ENCODE data around the gene CASP4.
"Not testable (repeated sequence)": the region's sequence is repeated elsewhere in the genome, so short reads cannot be mapped to it uniquely, and the experiment has no call there.

The CASP4 gene

DNA sequence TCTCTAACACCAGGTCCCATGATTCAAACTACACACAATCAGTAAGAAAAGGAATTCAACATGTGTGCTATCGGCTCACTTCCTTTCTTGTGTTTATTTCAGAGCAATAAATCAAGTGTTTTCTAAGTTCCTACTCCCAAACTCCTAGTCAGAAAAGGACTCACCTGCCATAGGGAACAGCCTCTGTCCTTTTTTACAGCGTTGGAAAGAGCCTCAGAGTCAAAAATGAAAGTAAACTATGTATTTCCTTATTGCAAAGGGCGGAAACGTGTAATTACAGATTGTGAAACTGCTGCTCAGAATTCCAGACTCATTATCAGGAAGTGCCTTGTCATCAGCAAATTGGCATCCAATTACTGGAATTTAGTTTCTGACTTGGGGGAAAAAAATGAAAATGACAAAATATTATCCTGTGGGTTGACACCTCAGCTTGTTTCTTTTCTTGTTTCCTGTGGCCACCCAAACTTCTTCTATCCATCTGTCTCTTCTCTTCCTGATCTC lies at the start of gene CASP4:
TSS of gene CASP4 (minus strand) at position 220 of the 501 bp plus-strand sequence. CDS start at position 171, 49 bp downstream.
- DNase-seq, result no peak

DNA sequence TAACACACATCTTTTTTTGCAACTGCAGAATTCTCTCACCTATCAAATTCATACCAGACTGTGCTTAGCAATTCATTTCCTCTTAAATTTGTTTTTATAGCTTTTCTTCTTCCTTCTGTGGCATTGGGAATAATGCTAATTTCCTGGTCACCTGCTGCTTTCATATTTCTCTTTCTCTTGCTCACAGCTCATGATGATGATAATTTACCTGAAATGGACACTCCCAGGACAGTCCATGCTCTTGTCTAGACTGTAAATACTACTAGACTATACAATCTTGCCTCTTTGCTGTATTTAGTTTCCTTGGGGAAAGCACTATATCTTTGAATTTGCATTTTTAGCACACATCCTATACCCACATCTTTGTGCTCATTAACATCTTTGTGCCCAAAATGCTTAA lies 39.1 kb upstream of the CASP4 start:
- no peak for DNase-seq

DNA sequence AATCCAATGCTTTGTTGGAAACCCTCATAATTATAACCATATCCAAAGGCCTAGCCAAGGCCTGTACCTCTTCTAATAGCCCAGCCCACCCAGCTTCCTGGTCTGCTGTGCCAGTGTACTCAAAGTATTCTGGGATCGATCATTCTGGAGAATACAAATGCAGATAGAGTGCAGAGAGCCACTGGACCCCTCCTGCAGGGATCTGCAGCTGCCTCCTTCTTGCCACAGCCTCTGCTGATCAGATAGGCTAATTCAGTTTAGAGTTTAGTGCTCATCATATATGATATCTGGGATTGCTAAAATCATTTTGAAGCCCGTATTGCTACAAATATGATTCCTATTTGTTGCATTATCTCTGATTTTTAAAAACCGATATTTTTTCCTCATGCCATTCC lies 37.1 kb upstream of the CASP4 start:
- DNase-seq, result no peak

DNA sequence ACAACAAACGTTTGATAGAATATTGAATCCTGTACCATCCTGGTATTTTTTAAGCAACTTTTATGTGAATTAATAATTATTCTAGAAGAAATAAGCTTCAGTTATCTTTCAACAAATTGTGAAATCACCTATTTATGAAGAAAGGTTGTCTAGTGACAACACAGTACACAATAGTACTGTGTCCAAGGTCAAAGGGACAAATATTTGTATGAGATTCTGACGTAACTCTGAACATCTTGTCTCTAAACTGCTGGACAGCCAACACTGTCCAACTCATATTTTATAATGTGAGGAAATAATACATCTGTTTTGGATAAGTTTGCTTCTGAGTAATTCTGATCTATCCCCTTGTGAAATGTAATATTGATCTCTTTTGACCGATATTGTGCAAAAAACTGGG lies 35.6 kb upstream of the CASP4 start:
- DNase-seq, result no peak

DNA sequence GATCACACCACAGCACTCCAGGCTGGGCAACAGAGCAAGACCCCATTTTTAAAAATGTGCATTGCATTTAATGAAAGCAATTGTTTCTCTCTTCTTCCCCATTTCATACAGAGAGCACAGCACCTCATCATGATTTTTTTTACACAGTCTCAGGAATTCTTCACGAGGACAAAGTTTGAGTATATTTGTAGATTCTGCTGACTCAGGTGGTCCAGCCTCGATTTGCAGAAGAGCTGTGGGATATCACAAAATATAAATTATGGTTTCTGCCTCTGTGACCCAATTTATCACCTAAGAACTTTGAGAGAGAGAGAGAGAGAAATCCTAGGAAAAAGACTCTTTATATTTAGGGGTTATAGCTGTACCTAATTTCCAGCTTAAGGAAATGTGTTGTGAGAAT lies 34.8 kb upstream of the CASP4 start:
- DNase-seq, result no peak

DNA sequence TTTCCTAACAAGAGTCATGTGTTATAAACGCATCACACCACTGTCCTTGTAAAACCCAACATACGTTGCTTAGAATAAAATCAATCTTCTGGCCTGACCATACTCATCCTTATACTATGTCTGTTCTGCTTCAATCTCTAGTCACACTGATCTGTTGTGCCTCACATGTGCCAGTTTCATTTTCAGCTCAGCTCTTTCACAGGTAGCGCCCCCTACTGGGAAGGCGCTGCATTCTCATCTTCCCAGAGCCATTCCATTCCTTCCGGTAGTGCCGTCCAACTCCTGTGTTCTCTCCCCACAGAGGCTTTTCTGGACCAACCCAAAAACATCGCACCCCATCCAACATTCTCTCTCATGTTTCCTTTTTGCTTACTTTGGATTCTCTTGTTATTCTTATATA lies 32.4 kb upstream of the CASP4 start:
- DNase-seq, result peak; percentile 40

DNA sequence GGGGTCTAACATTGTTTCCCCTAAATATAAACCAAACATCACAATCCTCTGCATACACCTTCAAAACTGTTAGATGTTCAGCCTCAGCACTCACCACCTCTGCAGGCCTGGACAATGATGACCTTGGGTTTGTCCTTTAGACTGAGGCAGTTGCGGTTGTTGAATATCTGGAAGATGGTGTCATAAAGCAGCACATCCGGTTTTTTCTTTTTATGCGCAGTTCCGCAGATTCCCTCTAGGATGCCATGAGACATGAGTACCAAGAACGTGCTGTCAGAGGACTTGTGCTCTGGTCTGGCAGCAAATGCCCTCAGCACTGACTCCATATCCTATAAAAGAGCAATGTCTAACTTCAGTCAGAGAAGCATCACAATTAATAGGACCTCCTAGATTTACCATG lies 31.8 kb upstream of the CASP4 start:
- DNase-seq, result no peak

DNA sequence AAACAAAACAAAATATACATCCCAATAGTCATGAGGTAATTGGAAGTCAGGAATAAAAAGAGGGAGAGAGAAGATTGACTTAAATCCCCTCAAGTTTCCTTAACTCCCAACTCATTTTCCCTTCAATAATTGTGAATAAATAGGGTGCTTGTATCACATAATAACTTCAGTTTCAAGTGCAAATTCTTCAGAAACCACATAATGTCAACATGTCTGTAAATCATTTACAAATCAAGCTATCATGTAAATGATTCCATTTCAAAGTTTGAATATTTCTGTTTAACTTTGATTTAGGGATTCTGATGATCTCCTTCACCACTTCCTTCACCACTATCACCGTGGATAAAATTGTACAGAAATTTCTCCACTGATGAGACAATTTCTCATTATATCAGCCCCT lies 31.3 kb upstream of the CASP4 start:
- no peak for DNase-seq

DNA sequence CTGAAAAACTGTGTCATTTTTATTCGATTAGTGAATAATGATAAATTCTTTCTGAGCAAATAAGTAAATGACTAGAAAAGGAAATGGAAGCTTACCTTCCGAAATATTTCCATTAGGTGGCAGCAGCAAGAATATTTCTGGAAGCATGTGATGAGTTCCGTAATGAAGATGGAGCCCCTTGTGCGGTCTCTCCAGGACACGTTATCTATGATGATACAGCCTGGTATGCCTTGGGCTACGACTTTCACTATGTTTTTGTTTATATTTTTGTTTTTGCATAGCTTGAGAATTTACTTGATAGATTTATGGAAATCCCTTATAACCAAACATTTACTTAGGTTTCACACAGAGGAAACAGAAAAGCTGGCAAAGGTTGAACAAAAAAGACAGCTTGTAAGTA lies 28.9 kb upstream of the CASP4 start:
- DNase-seq, result no peak

DNA sequence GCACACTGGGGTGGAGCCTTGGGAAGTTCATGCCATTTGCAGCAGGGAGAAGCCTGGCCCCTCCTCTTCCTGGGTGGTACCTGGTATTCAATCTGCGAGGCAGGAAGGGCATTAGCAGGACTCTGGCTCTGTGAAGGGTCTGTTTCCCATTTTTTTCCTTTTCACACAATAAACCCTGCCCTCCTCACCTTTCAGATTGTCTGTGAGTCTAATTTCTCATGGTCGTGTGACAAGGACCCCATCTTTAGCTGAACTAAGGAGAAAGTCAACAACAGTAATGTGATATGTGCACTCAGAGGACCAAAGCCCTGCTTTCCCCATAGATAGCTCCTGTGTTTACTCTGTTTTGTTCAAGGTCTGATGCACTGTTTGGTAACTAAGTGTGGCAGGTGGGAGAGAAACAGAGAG lies 26.6 kb upstream of the CASP4 start:
- DNase-seq, result no peak

DNA sequence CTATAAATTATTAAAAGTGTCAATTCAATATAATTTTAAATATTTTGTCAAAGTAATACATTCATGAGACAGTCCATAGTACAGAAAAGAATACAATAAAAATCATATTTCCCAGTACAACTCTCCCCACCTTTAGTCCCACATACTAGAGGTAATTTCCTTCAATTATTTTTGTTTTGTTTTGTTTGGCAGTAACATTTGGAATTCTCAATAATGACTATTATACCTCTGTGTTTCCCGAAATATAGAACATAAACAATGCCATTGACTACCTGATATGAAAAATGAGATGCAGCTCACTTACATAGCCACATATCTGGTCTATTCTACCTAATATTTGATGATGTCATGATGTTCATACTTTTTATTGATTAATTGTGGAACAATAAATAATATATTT lies 24.4 kb upstream of the CASP4 start:
- DNase-seq, result no peak

DNA sequence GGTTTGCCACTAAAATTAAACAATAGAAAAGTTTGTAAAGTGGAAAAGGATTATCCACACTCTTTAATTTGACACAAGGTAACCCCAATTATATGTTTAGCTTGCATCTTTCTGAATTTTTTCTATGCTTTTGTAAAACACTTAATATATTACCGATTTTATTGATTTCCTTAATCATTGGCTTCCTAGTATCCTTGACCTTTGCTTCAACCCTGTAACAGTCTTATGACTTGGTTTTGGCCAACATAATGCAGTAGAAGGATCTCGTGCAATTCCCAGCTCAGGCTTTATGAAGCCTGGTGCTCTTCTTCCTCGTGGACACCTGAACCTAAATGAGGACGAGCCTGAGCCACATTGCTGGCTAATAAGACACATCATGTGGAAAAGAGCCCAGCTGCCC lies 23.6 kb upstream of the CASP4 start:
- DNase-seq, result no peak

DNA sequence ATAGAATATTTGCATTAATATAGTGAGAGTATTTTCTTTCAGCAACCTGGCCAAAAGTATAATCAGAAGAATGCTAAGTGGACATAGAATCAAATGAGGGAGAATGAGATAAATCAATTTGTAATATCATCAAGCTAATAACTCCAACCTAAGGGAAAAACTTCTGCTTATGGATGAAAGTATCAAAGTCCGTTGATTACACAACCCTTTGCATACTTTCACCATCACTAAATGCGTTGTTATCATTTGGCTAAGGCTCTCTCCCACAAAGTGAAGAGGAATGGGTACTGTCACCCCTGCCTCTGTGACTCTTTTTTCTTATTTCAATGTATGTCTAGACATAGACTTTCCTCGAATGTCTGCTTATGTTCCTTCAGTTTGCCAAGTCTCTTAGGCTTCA lies 16.4 kb upstream of the CASP4 start:
- DNase-seq, result no peak

DNA sequence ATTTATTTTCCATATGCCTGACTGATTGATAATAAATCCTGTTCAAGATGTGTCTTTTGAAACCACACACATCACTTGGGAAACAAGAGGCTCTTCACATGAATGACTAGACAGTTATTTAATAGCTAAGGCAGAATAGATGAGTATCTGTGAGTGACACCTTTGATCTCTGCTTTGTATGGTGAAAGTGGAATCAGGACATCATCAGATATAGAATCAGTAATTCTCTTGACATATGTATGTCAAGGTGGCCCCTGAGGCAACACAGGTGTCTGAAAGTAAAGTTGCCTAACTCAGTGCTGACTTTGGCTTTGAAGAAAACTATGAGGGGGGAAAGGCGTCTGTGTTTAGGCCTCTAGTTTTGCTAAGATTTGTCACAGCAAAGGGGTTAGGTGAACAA lies 11.5 kb upstream of the CASP4 start:
- DNase-seq, result no peak

DNA sequence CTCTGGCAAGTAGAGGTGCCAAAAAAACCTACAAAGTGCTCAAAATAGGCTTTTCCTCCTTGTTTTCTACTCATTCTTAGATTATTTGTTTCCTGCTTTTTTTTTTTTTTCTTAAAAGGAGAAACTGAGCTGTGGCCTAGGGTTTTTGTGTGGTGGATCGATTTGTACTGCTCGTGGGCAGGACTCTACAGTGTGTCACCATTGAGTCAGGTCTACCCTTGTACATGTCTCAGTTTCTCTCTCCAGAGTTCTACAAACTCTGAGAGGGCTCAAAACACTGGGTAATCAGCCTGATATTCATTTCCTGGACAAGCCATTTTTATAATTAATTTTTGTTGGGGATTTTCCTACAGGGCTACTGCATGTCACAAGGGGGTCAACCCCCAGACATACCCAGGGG lies 5.2 kb upstream of the CASP4 start:
- DNase-seq, result no peak

DNA sequence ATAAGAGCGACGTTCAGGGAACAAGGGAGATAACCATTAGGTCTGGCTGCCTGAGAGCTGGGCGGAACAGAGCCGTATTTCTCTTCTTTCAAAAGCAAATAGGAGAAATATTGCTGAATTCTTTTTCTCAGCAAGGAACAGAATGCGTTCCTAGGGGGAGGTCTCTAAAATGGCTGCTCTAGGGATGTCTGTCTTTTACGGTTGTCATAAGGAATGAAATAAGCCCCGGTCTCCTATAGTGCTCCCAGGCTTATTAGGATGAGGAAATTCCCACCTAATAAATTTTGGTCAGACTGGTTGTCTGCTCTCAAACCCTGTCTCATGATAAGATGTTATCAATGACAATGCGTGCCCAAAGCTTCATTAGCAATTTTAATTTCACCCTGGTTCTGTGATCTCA lies 4.5 kb upstream of the CASP4 start:
- DNase-seq, result not testable (repeated sequence)

DNA sequence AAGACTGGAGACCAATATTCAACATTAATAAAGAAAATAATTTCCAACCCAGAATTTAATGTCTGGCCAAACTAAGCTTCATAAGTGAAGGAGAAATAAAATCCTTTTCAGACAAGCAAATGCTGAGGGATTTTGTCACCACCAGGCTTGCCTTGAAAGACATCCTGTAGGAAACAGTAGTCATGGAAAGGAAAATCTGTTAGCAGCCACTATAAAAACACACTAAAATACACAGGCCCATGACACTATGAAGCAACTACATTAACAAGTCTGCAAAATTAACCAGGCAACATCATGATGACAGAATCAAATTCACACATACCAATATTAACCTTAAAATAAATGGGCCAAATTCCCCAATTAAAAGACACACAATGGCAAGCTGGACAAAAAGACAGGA lies 2.4 kb upstream of the CASP4 start:
- no peak for DNase-seq

DNA sequence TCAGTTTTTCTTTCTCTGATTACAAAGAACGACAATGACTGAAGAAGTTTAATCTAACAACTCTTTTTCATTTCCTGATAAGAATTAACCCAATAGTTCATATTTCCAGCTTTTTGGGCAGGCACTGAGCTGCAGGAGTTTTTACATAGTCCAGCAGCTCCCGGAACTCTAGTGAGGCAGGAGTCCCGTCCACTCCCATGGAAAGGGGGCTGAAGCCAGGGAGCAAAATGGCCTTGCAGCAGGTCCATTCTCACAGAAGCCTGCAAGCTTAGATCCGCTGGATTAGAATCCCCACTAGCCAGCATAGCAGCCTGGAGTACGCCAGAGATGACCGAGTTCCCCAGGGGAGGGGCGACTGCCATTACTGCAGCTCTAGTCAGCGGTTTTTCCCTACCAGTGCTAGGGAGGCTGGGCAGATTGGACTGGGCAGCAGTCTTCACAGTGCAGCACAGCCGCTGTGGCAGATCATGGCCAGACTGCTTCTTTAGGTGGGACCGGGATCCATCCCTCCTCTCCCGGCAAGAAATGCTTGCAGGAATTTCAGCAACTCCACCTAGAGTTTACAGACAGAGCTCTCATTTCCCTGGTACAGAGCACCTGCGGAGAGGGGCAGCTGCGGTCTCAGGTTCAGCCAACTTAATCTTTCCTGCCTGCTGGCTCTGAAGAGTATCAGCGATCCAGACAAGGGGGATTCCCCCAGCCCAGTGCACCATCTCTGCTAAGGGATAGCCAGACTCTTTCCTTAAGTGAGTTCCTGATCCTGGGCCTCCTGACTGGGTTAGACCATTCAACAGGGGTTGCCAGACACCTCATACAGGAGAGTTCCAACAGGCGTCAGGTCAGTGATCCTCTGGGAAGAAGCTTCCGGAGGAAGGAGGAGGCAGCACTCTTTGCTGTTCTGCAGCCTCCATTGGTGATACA lies 742 bp upstream of the CASP4 start:
- DNase-seq, result no peak

DNA sequence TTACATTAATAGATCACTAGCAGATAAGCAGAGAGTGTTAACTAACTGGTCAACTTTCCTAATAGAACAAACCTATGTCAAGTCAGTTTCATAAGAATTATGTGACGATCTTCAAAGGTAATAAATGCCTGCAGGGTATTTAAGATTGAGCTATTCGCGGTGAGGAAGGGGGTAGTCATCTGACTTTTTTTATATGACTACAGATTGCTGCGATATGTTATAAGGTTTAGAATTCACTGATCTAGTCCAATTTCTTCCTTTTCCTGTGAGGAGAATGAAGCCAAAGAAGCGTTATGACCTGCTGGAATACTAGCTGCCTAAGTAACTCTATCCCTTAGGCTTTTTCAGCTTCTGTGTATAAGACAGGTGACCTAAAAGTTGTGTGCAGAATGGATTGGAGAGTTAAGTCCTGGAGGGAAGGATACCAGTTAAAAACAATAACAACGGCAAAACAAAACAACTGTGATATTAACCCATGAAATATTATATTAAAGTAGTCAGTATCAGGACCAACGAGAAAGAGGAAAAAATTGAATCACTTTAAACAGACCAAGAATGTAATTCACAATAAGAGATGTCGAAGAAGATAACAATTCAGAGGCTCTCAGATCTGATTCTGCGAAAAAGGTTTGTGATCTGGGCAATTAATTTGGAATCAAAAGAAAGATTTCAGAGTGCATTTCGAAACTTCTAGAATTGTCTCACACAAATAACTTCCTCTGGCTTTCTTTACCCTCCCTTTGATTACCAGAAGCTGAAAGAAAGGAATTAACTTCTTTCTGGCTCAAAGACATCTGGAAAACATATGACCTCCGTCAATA lies 630 bp downstream of the CASP4 start:
- no peak for DNase-seq

DNA sequence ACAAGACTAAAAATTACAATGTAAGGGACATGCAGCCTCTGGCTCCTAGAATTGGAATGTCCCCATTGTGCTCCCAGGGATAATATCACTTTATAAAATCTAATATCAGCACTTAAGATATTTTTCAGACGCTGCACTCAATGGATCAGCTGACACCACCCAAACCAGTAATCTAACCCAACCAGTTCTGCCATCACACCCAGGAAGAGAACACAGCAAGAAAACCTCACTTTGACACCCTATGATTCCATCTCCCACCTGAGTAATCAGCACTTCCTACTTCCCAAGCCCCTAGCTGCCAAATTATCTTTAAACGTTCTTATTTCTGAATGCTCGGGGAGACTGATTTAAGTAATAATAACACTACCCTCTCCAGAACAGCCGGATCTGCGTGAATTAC lies 2.6 kb downstream of the CASP4 start:
- no peak for DNase-seq

DNA sequence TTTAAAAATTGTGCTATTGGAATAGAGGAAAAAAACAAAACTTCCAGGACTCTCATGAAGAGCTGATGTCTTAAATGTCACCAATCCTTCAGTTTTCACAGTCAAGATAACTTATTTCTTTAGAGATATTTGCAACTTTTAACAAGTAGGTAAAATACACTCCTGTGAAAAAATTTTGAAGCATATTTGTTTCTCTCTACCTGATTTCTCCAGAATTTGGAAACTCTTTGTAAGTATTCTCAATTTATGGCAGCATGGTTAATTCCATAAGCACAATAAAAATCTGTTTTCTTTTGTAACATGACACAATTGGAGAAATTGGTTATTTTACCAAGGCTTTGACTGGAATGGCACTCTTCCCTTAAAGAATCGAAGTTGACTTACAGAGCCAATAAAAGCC lies 4.1 kb downstream of the CASP4 start:
- DNase-seq, result no peak

DNA sequence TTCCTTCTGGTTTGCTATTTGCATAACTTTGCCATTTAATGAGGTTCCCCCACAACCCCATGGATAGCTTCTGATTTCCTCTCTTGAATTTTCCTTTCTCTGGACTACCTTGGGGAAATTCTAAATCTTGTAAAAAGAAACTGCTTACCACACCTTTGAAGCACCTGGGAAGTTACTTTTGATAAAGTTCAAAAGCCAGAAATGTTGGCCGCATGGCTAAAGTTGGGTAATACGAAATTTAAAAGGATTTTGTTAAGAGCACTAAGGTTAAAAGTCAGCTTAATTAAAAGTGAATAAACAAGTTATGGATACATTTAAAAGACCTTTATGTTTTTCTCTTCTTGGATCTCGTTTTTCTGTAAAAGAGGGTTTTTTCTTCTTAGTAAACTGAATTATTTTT lies 5.5 kb downstream of the CASP4 start:
- DNase-seq, result no peak

DNA sequence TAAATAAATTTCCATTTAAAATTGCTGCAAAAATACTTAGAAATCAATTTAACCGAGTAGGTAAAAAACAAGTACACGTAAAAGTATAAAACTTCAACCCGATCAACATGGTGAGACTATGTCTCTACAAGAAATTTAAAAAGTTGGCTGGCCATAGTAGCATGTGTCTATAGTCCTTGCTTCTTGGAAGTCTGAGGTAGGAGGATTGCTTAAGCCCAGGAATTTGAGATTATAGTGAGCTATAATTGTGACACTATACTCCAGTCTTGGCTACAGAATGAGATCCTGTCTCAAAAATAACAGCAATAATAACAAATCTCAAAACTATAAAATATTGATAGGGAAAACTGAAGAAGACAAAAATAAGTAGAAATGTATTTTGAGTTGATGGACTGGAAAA lies 11.1 kb downstream of the CASP4 start:
- DNase-seq, result no peak

DNA sequence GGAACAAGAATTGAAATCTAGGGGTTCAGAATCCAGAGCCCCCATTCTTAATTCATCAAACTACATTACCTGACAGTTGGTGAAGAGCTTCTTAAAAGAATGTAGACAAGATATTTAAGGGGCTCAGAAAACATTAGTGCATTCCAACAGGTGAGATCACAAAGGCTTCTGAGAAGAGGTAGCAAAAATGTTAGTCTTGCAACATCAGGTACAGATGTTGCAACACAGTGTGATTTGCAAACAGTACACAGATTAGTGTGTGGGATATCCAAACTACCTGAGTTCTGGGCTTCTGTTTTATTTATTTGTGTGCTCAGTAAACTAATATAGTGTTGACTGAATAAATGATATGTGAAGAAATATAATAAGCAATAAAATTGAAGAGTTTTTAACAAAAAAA lies 11.8 kb downstream of the CASP4 start:
- no peak for DNase-seq

Measured in activated CD4-positive, alpha-beta T cell treated with anti-CD3 and anti-CD28 coated beads, Interleukin-2, amount 50 U/mL, for 4 hours (primary cell).